Activated naive CD4-positive, alpha-beta T cell treated with anti-CD3 and anti-CD28 coated beads for 36 hours (primary cell): ENCODE data around the gene PELI1. TPM values are rescaled to one million over a fixed set of nuclear protein-coding genes. Genes with fewer than 3 reads are reported as not detected.

Experiments used
- CTCF ChIA-PET: fragments of 350-600 bp; sonication (Branson Sonifier 250); formaldehyde crosslinking; loops from one replicate; lab custom pipeline; 2021; ENCODE audit warnings: antibody characterized with exemption; lab: Charles Lee
- DNase-seq: peaks from one replicate; pipeline ENCODE4 v3.0.0-alpha.2; 2020
- H3K27ac Mint-ChIP-seq: one replicate; pipeline ENCODE4 v1.8.0; 2021; ENCODE audit warnings: mild to moderate bottlenecking, mixed read lengths
- H3K27me3 Mint-ChIP-seq: one replicate; pipeline ENCODE4 v1.8.0; 2021; ENCODE audit warnings: low read depth, mixed read lengths
- H3K36me3 Mint-ChIP-seq: one replicate; pipeline ENCODE4 v1.8.0; 2021; ENCODE audit warnings: low read depth, mixed read lengths
- H3K4me1 Mint-ChIP-seq: one replicate; pipeline ENCODE4 v1.8.0; 2021; ENCODE audit warnings: low read depth, mixed read lengths
- H3K4me3 Mint-ChIP-seq: one replicate; pipeline ENCODE4 v1.8.0; 2021; ENCODE audit warnings: mild to moderate bottlenecking, moderate library complexity, mixed read lengths
- H3K9me3 Mint-ChIP-seq: one replicate; pipeline ENCODE4 v1.8.0; 2021; ENCODE audit warnings: mixed read lengths
- intact Hi-C: fragments of 100-400 bp; cut with micrococcal nuclease; formaldehyde crosslinking; loops from one replicate; pipeline ENCODE4 v1.15.1; 2023
- total RNA-seq, 2 experiments: library from RNA; stranded (reverse); gene quantifications; one replicate each; pipeline ENCODE4 v1.2.3, GENCODE V29; 2021

The PELI1 gene
- total RNA-seq, 2 experiments from 2014 or later: 25.7 to 28.0 TPM

GRCh38 chr2:64145119-64145518 is 899 bp upstream of the PELI1 start:
- peaks cover 5% of the 10 kb centered on the region for H3K36me3 Mint-ChIP-seq
- no peak for DNase-seq
- CTCF ChIA-PET: no interaction called here
- no peaks in the 10 kb centered on the region for H3K9me3 Mint-ChIP-seq
- no peaks in the 10 kb centered on the region for H3K27me3 Mint-ChIP-seq
- H3K4me3 Mint-ChIP-seq: no peak overlapping the region
- H3K4me1 Mint-ChIP-seq: peaks cover 30% of the 10 kb centered on the region
- no peak overlapping the region for H3K27ac Mint-ChIP-seq
- intact Hi-C loops: loop anchor here (2.0 to 10.0 kb wide), 3 partner anchors 380 to 1950 kb away; partner anchors contain the start of genes AFTPH and B3GNT2

GRCh38 chr2:64143169-64144056 is 807 bp downstream of the PELI1 start:
- H3K4me1 Mint-ChIP-seq: peaks cover 38% of the 10 kb centered on the region
- intact Hi-C loops: loop anchor here (1.0 to 10.0 kb wide), 16 partner anchors 8 to 1949 kb away; partner anchors contain the start of genes AFTPH, B3GNT2, MDH1 and WDPCP
- H3K27me3 Mint-ChIP-seq: no peaks in the 10 kb centered on the region
- no peaks in the 10 kb centered on the region for H3K9me3 Mint-ChIP-seq
- CTCF ChIA-PET: interaction anchor here (1.3 to 4.0 kb wide), 3 partner anchors 11 to 184 kb away, joined by 3 to 21 read pairs (median 4); no protein-coding TSS in a partner anchor
- peak; percentile 38 for DNase-seq
- peaks cover 8% of the 10 kb centered on the region for H3K36me3 Mint-ChIP-seq
- H3K4me3 Mint-ChIP-seq: peak overlapping the region; percentile 94
- H3K27ac Mint-ChIP-seq: peak overlapping the region; percentile 94

- peaks cover 45% of the 10 kb centered on the region for H3K4me1 Mint-ChIP-seq
- DNase-seq: no peak
- intact Hi-C loops: loop anchor here (1.0 to 10.0 kb wide), 8 partner anchors 7 to 1948 kb away; partner anchors contain the start of gene B3GNT2
- H3K9me3 Mint-ChIP-seq: no peaks in the 10 kb centered on the region
- peak overlapping the region; percentile 94 for H3K4me3 Mint-ChIP-seq
- CTCF ChIA-PET: interaction anchor here (0.6 to 4.0 kb wide), 4 partner anchors 10 to 185 kb away, joined by 3 to 21 read pairs (median 4); no protein-coding TSS in a partner anchor
- H3K27ac Mint-ChIP-seq: peak overlapping the region; percentile 94
- H3K36me3 Mint-ChIP-seq: peaks cover 10% of the 10 kb centered on the region
- H3K27me3 Mint-ChIP-seq: no peaks in the 10 kb centered on the region
These were observed 1.5 kb downstream of the PELI1 start for GRCh38 chr2:64142741-64143168.

GRCh38 chr2:64141674-64142405 is 2.4 kb downstream of the PELI1 start:
- peaks cover 10% of the 10 kb centered on the region for H3K36me3 Mint-ChIP-seq
- peak overlapping the region; percentile 94 for H3K4me3 Mint-ChIP-seq
- no peaks in the 10 kb centered on the region for H3K9me3 Mint-ChIP-seq
- H3K27ac Mint-ChIP-seq: peak overlapping the region; percentile 87
- CTCF ChIA-PET: interaction anchor here (0.6 to 4.0 kb wide), 5 partner anchors 26 to 188 kb away, joined by 3 to 21 read pairs (median 3); no protein-coding TSS in a partner anchor
- no peaks in the 10 kb centered on the region for H3K27me3 Mint-ChIP-seq
- H3K4me1 Mint-ChIP-seq: peaks cover 53% of the 10 kb centered on the region
- DNase-seq: no peak
- intact Hi-C loops: loop anchor here (10.0 kb wide), 2 partner anchors 447 to 1947 kb away; partner anchors contain the start of gene B3GNT2

- CTCF ChIA-PET: interaction anchor here (1.1 to 4.0 kb wide), 2 partner anchors 91 to 187 kb away, joined by 3 to 21 read pairs; no protein-coding TSS in a partner anchor
- no peak for DNase-seq
- peak overlapping the region; percentile 58 for H3K4me3 Mint-ChIP-seq
- H3K9me3 Mint-ChIP-seq: no peaks in the 10 kb centered on the region
- peaks cover 63% of the 10 kb centered on the region for H3K4me1 Mint-ChIP-seq
- H3K27me3 Mint-ChIP-seq: no peaks in the 10 kb centered on the region
- H3K36me3 Mint-ChIP-seq: peaks cover 10% of the 10 kb centered on the region
- peak overlapping the region; percentile 9 for H3K27ac Mint-ChIP-seq
- intact Hi-C loops: loop anchor here (10.0 kb wide), 2 partner anchors 446 to 1946 kb away; partner anchors contain the start of gene B3GNT2
These were observed 3.5 kb downstream of the PELI1 start for GRCh38 chr2:64140665-64141200.

- no peaks in the 10 kb centered on the region for H3K27me3 Mint-ChIP-seq
- CTCF ChIA-PET: interaction anchor here (4.0 kb wide), 1 partner anchor 187 kb away, joined by 21 read pairs; no protein-coding TSS in a partner anchor
- peaks cover 10% of the 10 kb centered on the region for H3K36me3 Mint-ChIP-seq
- H3K9me3 Mint-ChIP-seq: no peaks in the 10 kb centered on the region
- no peak for DNase-seq
- no peak overlapping the region for H3K4me3 Mint-ChIP-seq
- H3K4me1 Mint-ChIP-seq: peaks cover 69% of the 10 kb centered on the region
- no peak overlapping the region for H3K27ac Mint-ChIP-seq
- intact Hi-C loops: loop anchor here (10.0 kb wide), 2 partner anchors 445 to 1945 kb away; partner anchors contain the start of gene B3GNT2
These were observed 4.3 kb downstream of the PELI1 start for GRCh38 chr2:64139956-64140355.

GRCh38 chr2:64137996-64138395 is 6.2 kb downstream of the PELI1 start:
- no peak for DNase-seq
- no peak overlapping the region for H3K4me3 Mint-ChIP-seq
- intact Hi-C loops: no loop called here
- H3K27me3 Mint-ChIP-seq: no peaks in the 10 kb centered on the region
- H3K36me3 Mint-ChIP-seq: peaks cover 6% of the 10 kb centered on the region
- no peak overlapping the region for H3K27ac Mint-ChIP-seq
- CTCF ChIA-PET: interaction anchor here (0.6 kb wide), 2 partner anchors 67 to 68 kb away, joined by 3 read pairs; no protein-coding TSS in a partner anchor
- peaks cover 82% of the 10 kb centered on the region for H3K4me1 Mint-ChIP-seq
- no peaks in the 10 kb centered on the region for H3K9me3 Mint-ChIP-seq

- Mint-ChIP-seq H3K36me3 (peaks cover 5% of the 10 kb centered on the region), H3K4me1 (peaks cover 86% of the 10 kb centered on the region), H3K27ac (peak overlapping the region; percentile 33), H3K4me3 (no peak overlapping the region), H3K9me3 (no peaks in the 10 kb centered on the region), H3K27me3 (no peaks in the 10 kb centered on the region)
- DNase-seq: no peak
- CTCF ChIA-PET: interaction anchor here (0.6 kb wide), 2 partner anchors 66 to 68 kb away, joined by 3 read pairs; no protein-coding TSS in a partner anchor
- intact Hi-C loops: no loop called here
These were observed 6.7 kb downstream of the PELI1 start for GRCh38 chr2:64137567-64137966.

GRCh38 chr2:64135421-64135820 is 8.8 kb downstream of the PELI1 start:
- no peak for DNase-seq
- Mint-ChIP-seq H3K9me3 (no peaks in the 10 kb centered on the region), H3K4me1 (peaks cover 88% of the 10 kb centered on the region), H3K36me3 (peaks cover 5% of the 10 kb centered on the region), H3K4me3 (no peak overlapping the region), H3K27me3 (no peaks in the 10 kb centered on the region), H3K27ac (peak overlapping the region; percentile 72)
- intact Hi-C loops: loop anchor here (1.0 to 2.0 kb wide), 4 partner anchors 8 to 191 kb away; no protein-coding TSS in a partner anchor
- CTCF ChIA-PET: interaction anchor here (0.6 to 1.0 kb wide), 4 partner anchors 34 to 182 kb away, joined by 3 to 5 read pairs (median 3); no protein-coding TSS in a partner anchor

- Mint-ChIP-seq H3K27me3 (no peaks in the 10 kb centered on the region), H3K27ac (peak overlapping the region; percentile 72), H3K36me3 (peaks cover 5% of the 10 kb centered on the region), H3K4me1 (peaks cover 88% of the 10 kb centered on the region), H3K9me3 (no peaks in the 10 kb centered on the region), H3K4me3 (no peak overlapping the region)
- intact Hi-C loops: loop anchor here (1.0 to 2.0 kb wide), 4 partner anchors 8 to 192 kb away; no protein-coding TSS in a partner anchor
- DNase-seq: no peak
- CTCF ChIA-PET: interaction anchor here (0.6 to 1.0 kb wide), 2 partner anchors 88 to 183 kb away, joined by 3 read pairs; no protein-coding TSS in a partner anchor
These were observed 9.4 kb downstream of the PELI1 start for GRCh38 chr2:64134813-64135212.

GRCh38 chr2:64133828-64134227 is 10.4 kb downstream of the PELI1 start:
- no peak for DNase-seq
- no peaks in the 10 kb centered on the region for H3K27me3 Mint-ChIP-seq
- H3K4me1 Mint-ChIP-seq: peaks cover 88% of the 10 kb centered on the region
- peaks cover 4% of the 10 kb centered on the region for H3K36me3 Mint-ChIP-seq
- H3K4me3 Mint-ChIP-seq: no peak overlapping the region
- no peaks in the 10 kb centered on the region for H3K9me3 Mint-ChIP-seq
- CTCF ChIA-PET: interaction anchor here (0.8 to 1.8 kb wide), 4 partner anchors 25 to 194 kb away, joined by 3 to 7 read pairs (median 6); no protein-coding TSS in a partner anchor
- H3K27ac Mint-ChIP-seq: peak overlapping the region; percentile 72
- intact Hi-C loops: loop anchor here (1.0 to 2.0 kb wide), 5 partner anchors 33 to 193 kb away; no protein-coding TSS in a partner anchor
